ENCODE data around the gene CLDN15. TPM values are rescaled to one million over a fixed set of nuclear protein-coding genes. Genes with fewer than 3 reads are reported as not detected.

CLDN15 gene
- total RNA-seq, 1 experiment from 2014 or later = 8.5 TPM

DNA sequence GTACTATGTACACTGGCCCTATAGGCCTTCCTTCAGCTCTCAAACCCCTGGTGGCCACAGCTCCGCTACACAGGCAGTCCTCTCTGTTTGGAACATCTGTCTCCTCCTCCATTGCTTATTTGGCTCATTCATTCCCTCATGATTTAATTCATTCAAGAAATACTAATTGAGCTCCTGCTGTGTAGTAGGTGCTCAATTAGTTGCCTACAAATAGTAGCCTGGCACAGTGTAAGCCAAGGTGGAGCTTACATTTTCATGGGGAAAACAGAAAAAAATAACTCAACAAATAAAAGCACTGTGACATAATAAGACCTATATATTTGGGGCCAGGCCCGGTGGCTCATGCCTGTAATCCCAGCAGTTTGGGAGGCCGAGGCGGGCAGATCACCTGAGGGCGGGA lies 10.7 kb upstream of the CLDN15 start:
- no peak for DNase-seq (ENCODE audit: unreplicated experiment)
- intact Hi-C loops (cut with micrococcal nuclease) = no loop called here
- peaks cover 11% of the 10 kb centered on the region for H3K4me1 Mint-ChIP-seq (ENCODE audit: insufficient read depth, unreplicated experiment)
- ChIA-PET CTCF (interaction anchor here (0.6 to 2.0 kb wide), 7 partner anchors 11 to 689 kb away, joined by 3 to 12 read pairs (median 4); partner anchors contain the start of gene ZNHIT1), POLR2A (interaction anchor here (1.4 kb wide), 1 partner anchor 31 kb away, joined by 4 read pairs; the partner anchor contains the start of genes PLOD3 and ZNHIT1)
- H3K4me3 Mint-ChIP-seq (ENCODE audit: unreplicated experiment) = no peak overlapping the region
- TF ChIP-seq, protein P1, sequence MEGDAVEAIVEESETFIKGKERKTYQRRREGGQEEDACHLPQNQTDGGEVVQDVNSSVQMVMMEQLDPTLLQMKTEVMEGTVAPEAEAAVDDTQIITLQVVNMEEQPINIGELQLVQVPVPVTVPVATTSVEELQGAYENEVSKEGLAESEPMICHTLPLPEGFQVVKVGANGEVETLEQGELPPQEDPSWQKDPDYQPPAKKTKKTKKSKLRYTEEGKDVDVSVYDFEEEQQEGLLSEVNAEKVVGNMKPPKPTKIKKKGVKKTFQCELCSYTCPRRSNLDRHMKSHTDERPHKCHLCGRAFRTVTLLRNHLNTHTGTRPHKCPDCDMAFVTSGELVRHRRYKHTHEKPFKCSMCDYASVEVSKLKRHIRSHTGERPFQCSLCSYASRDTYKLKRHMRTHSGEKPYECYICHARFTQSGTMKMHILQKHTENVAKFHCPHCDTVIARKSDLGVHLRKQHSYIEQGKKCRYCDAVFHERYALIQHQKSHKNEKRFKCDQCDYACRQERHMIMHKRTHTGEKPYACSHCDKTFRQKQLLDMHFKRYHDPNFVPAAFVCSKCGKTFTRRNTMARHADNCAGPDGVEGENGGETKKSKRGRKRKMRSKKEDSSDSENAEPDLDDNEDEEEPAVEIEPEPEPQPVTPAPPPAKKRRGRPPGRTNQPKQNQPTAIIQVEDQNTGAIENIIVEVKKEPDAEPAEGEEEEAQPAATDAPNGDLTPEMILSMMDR (IDR thresholded peaks at IDR 0.05; ENCODE audit: unreplicated experiment) = no peak
- peaks cover 47% of the 10 kb centered on the region for H3K36me3 Mint-ChIP-seq (ENCODE audit: insufficient read depth, unreplicated experiment)
- no TSS peak for BruUV-seq (replicated peaks)
- H3K27ac Mint-ChIP-seq (ENCODE audit: low read depth, unreplicated experiment) = no peak overlapping the region
- no peaks in the 10 kb centered on the region for H3K9me3 Mint-ChIP-seq (ENCODE audit: unreplicated experiment)
- no peaks in the 10 kb centered on the region for H3K27me3 Mint-ChIP-seq (ENCODE audit: insufficient read depth, unreplicated experiment)

DNA sequence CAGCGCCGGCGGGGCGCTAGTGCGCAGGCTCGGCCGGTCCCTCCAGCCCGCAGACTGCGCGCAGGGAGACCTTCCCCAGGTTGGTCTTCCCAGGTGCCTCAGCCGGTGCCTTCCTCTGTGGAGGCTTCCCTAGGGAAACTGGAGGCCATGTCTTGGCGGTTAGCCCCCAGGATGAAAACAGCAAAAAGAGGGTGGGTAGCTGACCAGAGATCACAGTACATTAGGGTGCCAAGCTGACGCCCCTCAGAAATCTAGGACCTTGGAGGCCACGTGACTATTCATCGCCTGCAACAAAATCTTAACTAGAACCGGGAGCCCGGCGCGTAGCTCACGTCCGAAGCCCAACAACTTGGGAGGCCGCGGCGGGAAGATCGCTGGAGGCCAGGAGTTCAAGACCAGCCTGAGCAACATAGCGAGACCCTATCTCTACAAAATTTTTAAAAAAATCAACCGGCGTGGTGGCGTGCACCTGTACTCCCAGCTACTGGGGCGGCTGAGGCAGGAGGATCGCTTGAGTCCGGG lies 7.6 kb upstream of the CLDN15 start:
- peaks cover 5% of the 10 kb centered on the region for H3K4me1 Mint-ChIP-seq (ENCODE audit: insufficient read depth, unreplicated experiment)
- ChIA-PET POLR2A (interaction anchor here (0.6 to 4.4 kb wide), 14 partner anchors 8 to 355 kb away, joined by 3 to 78 read pairs (median 4); partner anchors contain the start of genes IFT22, PLOD3, TRIM56 and UFSP1), CTCF (interaction anchor here (0.5 to 4.5 kb wide), 16 partner anchors 9 to 355 kb away, joined by 3 to 55 read pairs (median 5); partner anchors contain the start of genes PLOD3 and ZNHIT1)
- no peak for DNase-seq (ENCODE audit: unreplicated experiment)
- intact Hi-C loops (cut with micrococcal nuclease) = no loop called here
- H3K4me3 Mint-ChIP-seq (ENCODE audit: unreplicated experiment) = peak overlapping the region; percentile 80
- TF ChIP-seq, protein P1 (IDR thresholded peaks at IDR 0.05; ENCODE audit: unreplicated experiment) = no peak
- no peaks in the 10 kb centered on the region for H3K27me3 Mint-ChIP-seq (ENCODE audit: insufficient read depth, unreplicated experiment)
- peak overlapping the region; percentile 97 for H3K27ac Mint-ChIP-seq (ENCODE audit: low read depth, unreplicated experiment)
- BruUV-seq (replicated peaks) = no TSS peak
- H3K36me3 Mint-ChIP-seq (ENCODE audit: insufficient read depth, unreplicated experiment) = peaks cover 47% of the 10 kb centered on the region
- H3K9me3 Mint-ChIP-seq (ENCODE audit: unreplicated experiment) = no peaks in the 10 kb centered on the region

DNA sequence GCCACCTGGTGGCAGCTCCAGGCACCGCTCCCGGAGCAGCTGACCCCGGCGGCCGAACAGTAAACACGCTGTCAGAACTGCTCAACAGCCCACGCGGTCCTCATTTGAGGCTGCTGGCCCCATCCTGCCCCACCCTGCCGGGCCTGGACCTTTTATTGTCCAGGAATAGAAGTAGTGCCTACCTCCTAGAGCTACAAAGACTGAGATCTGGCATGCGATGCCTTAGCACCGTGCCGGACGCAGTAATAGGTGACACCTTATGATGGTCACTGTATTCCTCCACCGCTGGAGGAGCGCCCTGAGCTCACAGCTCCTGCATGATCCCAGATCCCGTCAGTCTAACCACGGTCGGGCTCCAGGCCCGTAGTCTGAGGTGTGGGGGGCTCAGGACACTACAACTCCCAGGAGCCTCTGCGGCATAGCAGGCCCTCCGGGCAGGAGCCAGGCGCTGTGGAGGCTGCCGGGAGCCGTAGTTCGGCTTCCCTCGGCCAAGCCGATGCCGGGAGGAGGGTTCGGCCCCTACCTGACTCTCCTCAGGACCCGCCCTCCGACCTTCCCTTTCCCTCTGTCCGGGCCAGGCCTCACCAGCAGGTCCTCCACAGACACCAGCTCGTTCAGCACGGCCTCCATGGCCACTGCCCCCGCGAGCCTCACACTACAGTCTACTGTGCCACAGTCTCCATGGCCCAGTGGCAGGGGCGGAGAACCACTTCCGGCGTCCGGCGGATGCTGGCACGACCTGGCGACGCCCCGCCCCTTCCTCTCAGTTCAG lies 7.0 kb upstream of the CLDN15 start, which contains the start of gene FIS1:
TSS of gene FIS1 (minus strand) at position 707 of the 772 bp plus-strand sequence. CDS start at position 630, 77 bp downstream.
- Mint-ChIP-seq H3K4me3 (ENCODE audit: unreplicated experiment) (peak within 1 kb of the TSS; percentile 80), H3K4me1 (ENCODE audit: insufficient read depth, unreplicated experiment) (peaks cover 5% of the 10 kb centered on the region), H3K9me3 (ENCODE audit: unreplicated experiment) (no peaks in the 10 kb centered on the region), H3K36me3 (ENCODE audit: insufficient read depth, unreplicated experiment) (peaks cover 52% of the 10 kb centered on the region), H3K27ac (ENCODE audit: low read depth, unreplicated experiment) (peak within 1 kb of the TSS; percentile 97), H3K27me3 (ENCODE audit: insufficient read depth, unreplicated experiment) (no peaks in the 10 kb centered on the region)
- TF ChIP-seq, protein P1 (IDR thresholded peaks at IDR 0.05; ENCODE audit: unreplicated experiment) = peak; percentile 76
- ChIA-PET CTCF (interaction anchor here (0.5 to 4.5 kb wide), 30 partner anchors 9 to 552 kb away, joined by 3 to 55 read pairs (median 5); partner anchors contain the start of genes PLOD3, VGF and ZNHIT1), POLR2A (interaction anchor here (0.6 to 4.4 kb wide), 20 partner anchors 8 to 378 kb away, joined by 3 to 78 read pairs (median 5); partner anchors contain the start of genes IFT22, PLOD3, SERPINE1 and TRIM56)
- BruUV-seq (replicated peaks) = no TSS peak
- DNase-seq (ENCODE audit: unreplicated experiment) = peak; percentile 87
- intact Hi-C loops (cut with micrococcal nuclease) = loop anchor here (1.0 to 5.0 kb wide), 3 partner anchors 26 to 100 kb away; partner anchors contain the start of gene ZNHIT1
